Neural cell (in vitro differentiated cells): ENCODE measurements around the gene ZNF831. TPM values are rescaled to one million over a fixed set of nuclear protein-coding genes. Genes with fewer than 3 reads are reported as not detected.

Experiments
- H2AFZ ChIP-seq: fragments of 200-600, 300-800 bp; sonication (generic), shearing (Covaris generic); 2 replicates; pipeline ENCODE4 v1.6.0; 2014; ENCODE audit warnings: low read depth, mild to moderate bottlenecking, antibody characterized with exemption, low read length, moderate library complexity
- H3F3A ChIP-seq: fragments of 200-600 bp; shearing (Covaris generic); 2 replicates; pipeline ENCODE4 v1.6.1; 2016; ENCODE audit warnings: mild to moderate bottlenecking, moderate library complexity, mixed read lengths, antibody characterized with exemption, low read length; ENCODE audit not compliant: insufficient read depth, poor library complexity, severe bottlenecking
- H3K27ac ChIP-seq: fragments of 200-600, 300-800 bp; sonication (generic), shearing (Covaris generic); 2 replicates; pipeline ENCODE4 v1.5.1; 2014; ENCODE audit warnings: mild to moderate bottlenecking, low read length, moderate library complexity
- H3K27me3 ChIP-seq: fragments of 300-800, 200-600 bp; sonication (generic), shearing (Covaris generic); 2 replicates; pipeline ENCODE4 v1.6.0; 2014; ENCODE audit warnings: mild to moderate bottlenecking, low read depth, low read length, moderate library complexity; ENCODE audit not compliant: insufficient read depth
- H3K36me3 ChIP-seq: fragments of 300-800, 200-600 bp; sonication (generic), shearing (Covaris generic); 2 replicates; pipeline ENCODE4 v1.5.1; 2014; ENCODE audit warnings: mild to moderate bottlenecking, antibody characterized with exemption, low read length, moderate library complexity; ENCODE audit not compliant: insufficient read depth
- H3K4me2 ChIP-seq: fragments of 300-800, 200-600 bp; sonication (generic), shearing (Covaris generic); 2 replicates; pipeline ENCODE4 v1.6.0; 2014; ENCODE audit warnings: mild to moderate bottlenecking, low read length
- H3K4me3 ChIP-seq: fragments of 300-800, 200-600 bp; sonication (generic), shearing (Covaris generic); 2 replicates; pipeline ENCODE4 v1.5.1; 2014; ENCODE audit warnings: mild to moderate bottlenecking, low read length, moderate library complexity
- H3K79me2 ChIP-seq: fragments of 200-600 bp; shearing (Covaris generic); replicated peaks from 2 replicates; pipeline ENCODE4 v1.6.0; 2014; ENCODE audit warnings: mild to moderate bottlenecking, low read length, moderate library complexity; ENCODE audit not compliant: insufficient read depth
- H3K9ac ChIP-seq: fragments of 300-800, 200-600 bp; sonication (generic), shearing (Covaris generic); 2 replicates; pipeline ENCODE4 v1.6.1; 2016; ENCODE audit warnings: mild to moderate bottlenecking, low read length, mixed read lengths
- H3K9me2 ChIP-seq: fragments of 200-600 bp; shearing (Covaris generic); 2 replicates; pipeline ENCODE4 v1.6.1; 2016; ENCODE audit warnings: mild to moderate bottlenecking, low read length, mixed read lengths; ENCODE audit not compliant: insufficient read depth
- H3K9me3 ChIP-seq: fragments of 200-600, 300-800 bp; sonication (generic), shearing (Covaris generic); 2 replicates; pipeline ENCODE4 v1.6.1; 2016; ENCODE audit warnings: mild to moderate bottlenecking, mixed run types, low read length, moderate library complexity, mixed read lengths
- H4K20me1 ChIP-seq: fragments of 200-600 bp; shearing (Covaris generic); 2 replicates; pipeline ENCODE4 v1.6.1; 2016; ENCODE audit warnings: mild to moderate bottlenecking, mixed run types; ENCODE audit not compliant: insufficient read depth
- EP300 ChIP-seq: fragments of 450-650 bp; conservative IDR thresholded peaks from 2 replicates; pipeline ENCODE4 v1.6.1; 2014; ENCODE audit warnings: antibody characterized with exemption, mild to moderate bottlenecking, moderate library complexity; ENCODE audit not compliant: poor library complexity, severe bottlenecking
- EZH2 ChIP-seq: fragments of 200-600, 300-800 bp; shearing (Covaris generic), sonication (generic); IDR thresholded peaks from 2 replicates; pipeline ENCODE4 v1.6.1; 2014; ENCODE audit warnings: antibody characterized with exemption, low read length, borderline replicate concordance, mild to moderate bottlenecking; ENCODE audit not compliant: insufficient read depth, poor library complexity, severe bottlenecking
- POLR2AphosphoS5 ChIP-seq: IDR thresholded peaks from 2 replicates; pipeline ENCODE4 v1.6.1; 2012
- RAD21 ChIP-seq: fragments of 450-650 bp; conservative IDR thresholded peaks from 2 replicates; pipeline ENCODE4 v1.6.1; 2014; ENCODE audit warnings: antibody characterized with exemption, mild to moderate bottlenecking, moderate library complexity
- REST ChIP-seq: IDR thresholded peaks from 2 replicates; pipeline ENCODE4 v1.6.1; 2012; ENCODE audit warnings: borderline replicate concordance
- polyA plus RNA-seq: library from polyadenylated mRNA; depleted of rRNA; stranded (reverse); fragments of >200 nt; gene quantifications from 2 replicates; pipeline ENCODE4 v1.2.3, GENCODE V29; 2014
- TF ChIP-seq, protein P1 (sequence below): fragments of 450-650 bp; IDR thresholded peaks from 2 replicates; pipeline ENCODE4 v1.5.1; 2014; ENCODE audit warnings: antibody characterized with exemption, mild to moderate bottlenecking, moderate library complexity; ENCODE audit not compliant: poor library complexity, severe bottlenecking

The ZNF831 gene
- polyA plus RNA-seq, 1 donor from 2014 or later = not detected

DNA sequence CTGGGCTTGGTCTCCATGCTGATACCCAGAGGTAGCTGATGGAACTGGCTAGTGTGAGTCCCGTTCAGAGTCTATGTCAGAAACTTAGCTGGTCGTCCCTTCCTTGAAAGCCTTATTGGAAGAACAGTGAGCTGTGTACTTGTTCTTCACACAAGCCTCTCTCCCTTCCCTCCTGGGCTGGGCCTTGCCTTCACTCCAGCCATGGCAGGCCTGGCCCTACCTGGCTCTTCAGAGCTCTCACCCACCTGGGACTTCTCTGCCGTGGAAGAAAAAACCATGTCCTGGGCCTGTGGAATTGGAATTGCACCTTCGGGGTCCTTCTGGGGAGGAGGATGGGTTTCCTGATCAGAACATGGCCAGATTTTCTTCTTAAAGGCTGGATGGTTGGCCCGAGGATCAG lies 20.3 kb upstream of the ZNF831 start:
- Histone ChIP-seq H3K4me2 (no peak overlapping the region), H3K4me3 (no peak overlapping the region), H3F3A (no peaks in the 10 kb centered on the region), H3K79me2 (no peaks in the 10 kb centered on the region), H3K9me3 (no peaks in the 10 kb centered on the region), H3K27me3 (no peaks in the 10 kb centered on the region), H3K27ac (no peak overlapping the region), H4K20me1 (no peaks in the 10 kb centered on the region), H2AFZ (no peak overlapping the region), H3K9ac (no peak overlapping the region), H3K9me2 (no peaks in the 10 kb centered on the region), H3K36me3 (no peaks in the 10 kb centered on the region)
- TF ChIP-seq RAD21 (no peak), REST (no peak), EZH2 (no peak), POLR2AphosphoS5 (no peak)
- TF ChIP-seq, protein P1, sequence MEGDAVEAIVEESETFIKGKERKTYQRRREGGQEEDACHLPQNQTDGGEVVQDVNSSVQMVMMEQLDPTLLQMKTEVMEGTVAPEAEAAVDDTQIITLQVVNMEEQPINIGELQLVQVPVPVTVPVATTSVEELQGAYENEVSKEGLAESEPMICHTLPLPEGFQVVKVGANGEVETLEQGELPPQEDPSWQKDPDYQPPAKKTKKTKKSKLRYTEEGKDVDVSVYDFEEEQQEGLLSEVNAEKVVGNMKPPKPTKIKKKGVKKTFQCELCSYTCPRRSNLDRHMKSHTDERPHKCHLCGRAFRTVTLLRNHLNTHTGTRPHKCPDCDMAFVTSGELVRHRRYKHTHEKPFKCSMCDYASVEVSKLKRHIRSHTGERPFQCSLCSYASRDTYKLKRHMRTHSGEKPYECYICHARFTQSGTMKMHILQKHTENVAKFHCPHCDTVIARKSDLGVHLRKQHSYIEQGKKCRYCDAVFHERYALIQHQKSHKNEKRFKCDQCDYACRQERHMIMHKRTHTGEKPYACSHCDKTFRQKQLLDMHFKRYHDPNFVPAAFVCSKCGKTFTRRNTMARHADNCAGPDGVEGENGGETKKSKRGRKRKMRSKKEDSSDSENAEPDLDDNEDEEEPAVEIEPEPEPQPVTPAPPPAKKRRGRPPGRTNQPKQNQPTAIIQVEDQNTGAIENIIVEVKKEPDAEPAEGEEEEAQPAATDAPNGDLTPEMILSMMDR = no peak

- no peak overlapping the region for H3K9ac ChIP-seq
- H3K27me3 ChIP-seq = no peaks in the 10 kb centered on the region
- H3K36me3 ChIP-seq = no peaks in the 10 kb centered on the region
- H3K79me2 ChIP-seq = no peaks in the 10 kb centered on the region
- no peak overlapping the region for H3K4me3 ChIP-seq
- H3K9me3 ChIP-seq = no peaks in the 10 kb centered on the region
- H4K20me1 ChIP-seq = no peaks in the 10 kb centered on the region
- H3K4me2 ChIP-seq = no peak overlapping the region
- H3F3A ChIP-seq = no peaks in the 10 kb centered on the region
- peak overlapping the region; percentile 9 for H3K27ac ChIP-seq
- no peak overlapping the region for H2AFZ ChIP-seq
- H3K9me2 ChIP-seq = no peaks in the 10 kb centered on the region
- TF ChIP-seq EP300 = no peak
- no peak for TF ChIP-seq REST
These were observed 19.3 kb upstream of the ZNF831 start for GRCh38 chr20:59144179-59144830.
